GM23248 (cell line): Measurements from ENCODE around the gene PAX9. TPM values are rescaled to one million over a fixed set of nuclear protein-coding genes. Genes with fewer than 3 reads are reported as not detected.

Source experiments
- DNase-seq: peaks from one replicate; pipeline ENCODE4 v3.0.0-alpha.2; 2015
- H2AFZ ChIP-seq: fragments of 200-600 bp; sonication (generic); 2 replicates; pipeline ENCODE4 v1.6.1; 2016; ENCODE audit warnings: antibody characterized with exemption
- H3F3A ChIP-seq: fragments of 200-600 bp; sonication (generic); 2 replicates; pipeline ENCODE4 v1.6.1; 2016; ENCODE audit warnings: mild to moderate bottlenecking, antibody characterized with exemption, mixed run types; ENCODE audit not compliant: insufficient read depth
- H3K27ac ChIP-seq: fragments of 200-600 bp; sonication (generic); 2 replicates; pipeline ENCODE4 v1.5.1; 2016; ENCODE audit warnings: mild to moderate bottlenecking
- H3K27me3 ChIP-seq: fragments of 200-600 bp; sonication (generic); replicated peaks from 2 replicates; pipeline ENCODE4 v1.6.1; 2016; ENCODE audit warnings: mild to moderate bottlenecking; ENCODE audit not compliant: insufficient read depth
- H3K36me3 ChIP-seq: fragments of 200-600 bp; sonication (generic); 2 replicates; pipeline ENCODE4 v1.6.1; 2016; ENCODE audit warnings: low read depth, mild to moderate bottlenecking
- H3K4me1 ChIP-seq: fragments of 200-600 bp; sonication (generic); 2 replicates; pipeline ENCODE4 v1.6.1; 2016; ENCODE audit warnings: mild to moderate bottlenecking; ENCODE audit not compliant: insufficient read depth
- H3K4me2 ChIP-seq: fragments of 200-600 bp; sonication (generic); one replicate; pipeline ENCODE4 v1.6.1; 2016; ENCODE audit warnings: mild to moderate bottlenecking; ENCODE audit not compliant: unreplicated experiment
- H3K4me3 ChIP-seq: fragments of 200-600 bp; sonication (generic); 2 replicates; pipeline ENCODE4 v1.5.1; 2016; ENCODE audit warnings: mild to moderate bottlenecking
- H3K79me2 ChIP-seq: fragments of 200-600 bp; sonication (generic); 2 replicates; pipeline ENCODE4 v1.6.1; 2016; ENCODE audit warnings: mild to moderate bottlenecking; ENCODE audit not compliant: insufficient read depth
- H3K9ac ChIP-seq: fragments of 200-600 bp; sonication (generic); 2 replicates; pipeline ENCODE4 v1.6.1; 2016; ENCODE audit warnings: mild to moderate bottlenecking
- H3K9me2 ChIP-seq: fragments of 200-600 bp; sonication (generic); 2 replicates; pipeline ENCODE4 v1.6.1; 2016; ENCODE audit warnings: mixed run types, mild to moderate bottlenecking, moderate library complexity; ENCODE audit not compliant: insufficient read depth
- H3K9me3 ChIP-seq: fragments of 200-600 bp; sonication (generic); one replicate; pipeline ENCODE4 v1.6.1; 2017; ENCODE audit warnings: low read depth
- H4K20me1 ChIP-seq: fragments of 200-600 bp; sonication (generic); 2 replicates; pipeline ENCODE4 v1.6.0; 2016; ENCODE audit not compliant: insufficient read depth
- EZH2 ChIP-seq: fragments of 200-600 bp; sonication (generic); IDR thresholded peaks from 2 replicates; pipeline ENCODE4 v1.6.1; 2018; ENCODE audit warnings: antibody characterized with exemption, mild to moderate bottlenecking; ENCODE audit not compliant: insufficient read depth, poor library complexity, severe bottlenecking
- EZH2phosphoT487 ChIP-seq: fragments of 200-600 bp; sonication (generic); IDR thresholded peaks from 2 replicates; pipeline ENCODE4 v1.6.1; 2018; ENCODE audit warnings: antibody characterized with exemption, moderate library complexity, mild to moderate bottlenecking, low read depth; ENCODE audit not compliant: insufficient read depth
- WGBS, 2 experiments: methylation state at CpG; one replicate each; pipeline ENCODE4 v1.1.6; 2015 to 2017; ENCODE audit warnings: low lambda C conversion rate in 2 of 2, low coverage in 1 of 2; ENCODE audit errors: missing lambda C conversion rate in 2 of 2; 5-methylcytosine and 5-hydroxymethylcytosine counted together
- in situ Hi-C: fragments of 300-500 bp; cut with MboI; formaldehyde crosslinking; loops from 2 replicates; pipeline ENCODE4 v1.15.0; 2020
- polyA plus RNA-seq: library from polyadenylated mRNA; unstranded; fragments of >200 nt; fragmentation: Nextera tagmentation; extraction: Ambion mirVana; gene quantifications from 2 replicates; pipeline ENCODE4 v1.2.1, GENCODE V29; 2016
- total RNA-seq: library from RNA; depleted of rRNA; stranded (reverse); fragments of >200 nt; shearing (Covaris generic); gene quantifications from 2 replicates; pipeline ENCODE4 v1.2.3, GENCODE V29; 2014; rRNA removed

The PAX9 gene
- not detected in 2 replicates for total RNA-seq
- 0.05 and 0.19 TPM in 2 replicates for polyA plus RNA-seq

DNA sequence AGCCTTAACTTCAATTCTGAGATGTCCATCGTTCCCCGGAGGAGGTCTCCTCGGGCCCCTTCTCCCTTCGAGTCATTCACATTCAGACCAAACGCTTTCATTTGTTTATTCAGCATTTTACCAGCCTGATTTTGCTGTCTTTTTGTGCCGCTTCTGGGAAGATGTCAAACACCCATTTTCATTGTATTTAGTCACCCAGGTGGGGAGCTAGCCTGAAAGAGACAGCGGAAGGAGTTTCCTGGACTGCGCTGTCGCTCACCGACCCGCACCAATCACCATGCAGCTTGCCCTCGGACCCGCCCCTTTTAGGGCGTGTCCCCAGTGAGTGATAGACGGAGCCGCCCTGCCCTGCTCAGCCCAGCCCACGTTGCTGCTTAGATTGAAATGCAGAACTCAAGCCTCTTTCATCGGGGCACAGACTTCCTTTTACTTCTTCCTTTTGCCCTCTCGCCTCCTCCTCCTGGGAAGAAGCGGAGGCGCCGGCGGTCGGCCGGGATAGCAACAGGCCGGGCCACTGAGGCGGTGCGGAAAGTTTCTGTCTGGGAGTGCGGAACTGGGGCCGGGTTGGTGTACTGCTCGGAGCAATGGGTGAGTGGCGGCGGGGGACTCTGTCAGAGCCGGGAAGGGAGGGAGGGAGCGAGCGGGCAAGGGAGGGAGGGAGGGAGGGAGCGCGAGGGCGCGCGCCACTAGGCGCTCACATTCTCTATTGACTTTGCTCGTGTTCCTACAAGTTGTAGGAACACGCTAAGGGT, at the start of gene PAX9:
Gene PAX9 (plus strand): TSS at position 355 of the 752 bp plus-strand sequence. CDS start 230 bp downstream, at position 585.
- peaks cover 62% of the 10 kb centered on the region for H3K27me3 ChIP-seq
- H2AFZ ChIP-seq = peak within 1 kb of the TSS; percentile 90
- H3K9ac ChIP-seq = no peak within 1 kb of the TSS
- 1 to 2% methylated on average over 36 to 44 of the region's 44 CpGs for WGBS, 2 experiments
- H3K4me2 ChIP-seq = peak within 1 kb of the TSS; percentile 69
- no peaks in the 10 kb centered on the region; the same call in 1 of the 2 replicates for H3F3A ChIP-seq
- H3K9me3 ChIP-seq = no peaks in the 10 kb centered on the region
- no peaks in the 10 kb centered on the region; the same call in 1 of the 2 replicates for H3K4me1 ChIP-seq
- no peak for TF ChIP-seq EZH2phosphoT487
- TF ChIP-seq EZH2 = peak; percentile 16
- H3K4me3 ChIP-seq = peak within 1 kb of the TSS; percentile 84
- peak; percentile 90 for DNase-seq
- no peak within 1 kb of the TSS for H3K27ac ChIP-seq
- no peaks in the 10 kb centered on the region for H3K9me2 ChIP-seq
- H4K20me1 ChIP-seq = no peaks in the 10 kb centered on the region
- no peaks in the 10 kb centered on the region for H3K36me3 ChIP-seq
- no peaks in the 10 kb centered on the region for H3K79me2 ChIP-seq
- in situ Hi-C loops = loop anchor here (25.0 kb wide), 1 partner anchor 276 kb away; no protein-coding TSS in a partner anchor

DNA sequence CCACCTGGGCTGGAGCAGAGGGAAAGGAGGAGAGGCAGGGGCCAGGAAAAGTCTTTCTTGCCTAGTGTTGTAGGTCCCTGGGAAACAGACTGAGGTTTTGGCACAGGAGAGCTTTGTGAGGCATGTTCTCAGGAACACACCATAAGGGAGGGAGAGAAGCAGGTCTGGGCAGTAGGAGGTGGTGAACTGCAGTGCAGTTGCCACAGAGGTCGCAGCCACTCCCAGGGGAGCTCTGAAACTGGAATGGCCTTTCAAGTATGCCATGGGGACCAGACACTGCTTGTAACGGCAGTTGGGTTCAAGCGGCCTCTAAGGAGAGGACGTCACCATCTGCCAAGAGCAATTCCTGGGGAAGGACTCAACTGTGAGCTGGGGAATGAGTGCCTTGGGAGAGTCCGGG, 43.8 kb upstream of the PAX9 start:
- WGBS, 2 experiments = 31 to 46% methylated on average over 5 of the region's 5 CpGs

GRCh38 chr14:36618641-36619040, 43.0 kb upstream of the PAX9 start:
- H3F3A ChIP-seq = no peaks in the 10 kb centered on the region
- H4K20me1 ChIP-seq = no peaks in the 10 kb centered on the region
- H2AFZ ChIP-seq = no peak overlapping the region
- in situ Hi-C loops = no loop called here
- no peaks in the 10 kb centered on the region for H3K4me1 ChIP-seq
- no peaks in the 10 kb centered on the region for H3K9me2 ChIP-seq
- H3K27me3 ChIP-seq = 0 out of 2 replicates have a peak, but pooled peaks cover 4% of the 10 kb centered on the region
- WGBS, 2 experiments = 0% methylated on average over 2 of the region's 2 CpGs
- no peak overlapping the region for H3K27ac ChIP-seq
- no peak overlapping the region for H3K9ac ChIP-seq
- no peaks in the 10 kb centered on the region for H3K79me2 ChIP-seq
- no peak overlapping the region for H3K4me2 ChIP-seq
- H3K36me3 ChIP-seq = no peaks in the 10 kb centered on the region
- H3K4me3 ChIP-seq = no peak overlapping the region
- no peak for TF ChIP-seq EZH2
- TF ChIP-seq EZH2phosphoT487 = no peak
- no peaks in the 10 kb centered on the region for H3K9me3 ChIP-seq
- DNase-seq = peak; percentile 3

More for the DNA sequence above, 43.8 kb upstream of the PAX9 start:
- TF ChIP-seq EZH2 (no peak), EZH2phosphoT487 (no peak)
- Histone ChIP-seq H3K9ac (no peak overlapping the region), H3K4me3 (no peak overlapping the region), H3K27me3 (0 out of 2 replicates have a peak, but pooled peaks cover 4% of the 10 kb centered on the region), H2AFZ (no peak overlapping the region), H4K20me1 (no peaks in the 10 kb centered on the region), H3F3A (no peaks in the 10 kb centered on the region), H3K9me3 (no peaks in the 10 kb centered on the region), H3K27ac (no peak overlapping the region), H3K4me1 (no peaks in the 10 kb centered on the region), H3K36me3 (no peaks in the 10 kb centered on the region), H3K79me2 (no peaks in the 10 kb centered on the region), H3K4me2 (no peak overlapping the region), H3K9me2 (no peaks in the 10 kb centered on the region)
- DNase-seq = no peak
- in situ Hi-C loops = no loop called here

GRCh38 chr14:36619131-36619530, 42.5 kb upstream of the PAX9 start:
- no peaks in the 10 kb centered on the region for H3K79me2 ChIP-seq
- H2AFZ ChIP-seq = no peak overlapping the region
- no peak for DNase-seq
- no peaks in the 10 kb centered on the region for H3K4me1 ChIP-seq
- WGBS, 2 experiments = 27 to 30% methylated on average over 3 of the region's 3 CpGs
- H3K9ac ChIP-seq = no peak overlapping the region
- H3K4me2 ChIP-seq = no peak overlapping the region
- H3K9me3 ChIP-seq = no peaks in the 10 kb centered on the region
- TF ChIP-seq EZH2phosphoT487 = no peak
- no peak for TF ChIP-seq EZH2
- no peak overlapping the region for H3K27ac ChIP-seq
- H3F3A ChIP-seq = no peaks in the 10 kb centered on the region
- no peak overlapping the region for H3K4me3 ChIP-seq
- H4K20me1 ChIP-seq = no peaks in the 10 kb centered on the region
- H3K36me3 ChIP-seq = no peaks in the 10 kb centered on the region
- H3K27me3 ChIP-seq = 0 out of 2 replicates have a peak, but pooled peaks cover 4% of the 10 kb centered on the region
- in situ Hi-C loops = no loop called here
- no peaks in the 10 kb centered on the region for H3K9me2 ChIP-seq
